NT2/D1 (cell line): ENCODE measurements around the gene SEMA3B.

Source experiments
- SUZ12 ChIP-seq: IDR thresholded peaks from 2 replicates; pipeline ENCODE4 v1.6.1; 2011; ENCODE audit not compliant: insufficient read length, insufficient read depth; ENCODE audit errors: extremely low read depth
- YY1 ChIP-seq: IDR thresholded peaks from 2 replicates; pipeline ENCODE4 v1.6.1; 2011; ENCODE audit not compliant: insufficient read length, insufficient read depth

DNA sequence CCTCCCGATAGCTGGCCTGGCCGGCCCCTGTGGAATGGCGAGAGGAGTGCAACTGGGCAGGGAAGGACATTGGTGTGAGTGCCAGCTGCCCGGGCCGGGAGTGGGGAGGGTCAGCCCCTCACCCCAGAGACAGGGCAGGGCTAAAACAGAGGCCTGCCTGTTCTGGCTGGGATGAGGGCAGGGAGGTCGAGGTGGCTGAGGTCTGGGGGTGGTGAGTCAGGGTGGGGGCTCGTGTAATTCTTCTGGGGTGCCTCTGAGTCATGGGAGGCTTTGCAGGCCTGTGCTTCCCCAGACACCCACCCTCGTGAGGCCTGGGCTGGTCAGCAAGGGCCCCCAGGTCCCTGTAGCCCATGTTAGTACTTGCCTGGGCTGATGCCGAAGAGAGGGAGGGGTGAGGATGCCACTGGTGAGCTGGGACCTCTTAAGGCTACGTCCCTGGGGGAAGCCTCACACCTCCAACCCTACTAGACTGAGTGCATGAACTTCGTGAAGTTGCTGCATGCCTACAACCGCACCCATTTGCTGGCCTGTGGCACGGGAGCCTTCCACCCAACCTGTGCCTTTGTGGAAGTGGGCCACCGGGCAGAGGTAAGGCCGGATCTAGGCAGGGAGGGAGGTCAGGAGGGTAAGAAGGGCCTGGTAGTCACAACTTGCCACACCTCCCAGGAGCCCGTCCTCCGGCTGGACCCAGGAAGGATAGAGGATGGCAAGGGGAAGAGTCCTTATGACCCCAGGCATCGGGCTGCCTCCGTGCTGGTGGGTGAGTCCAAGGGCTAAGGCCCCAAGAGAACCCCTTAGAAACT lies 1.7 kb downstream of the SEMA3B start:
- TF ChIP-seq YY1 (no peak), SUZ12 (no peak)
